HG03039 (cell line): Measurements from ENCODE around the gene TLR6.
"Not testable (repeated sequence)": the region's sequence is repeated elsewhere in the genome, so short reads cannot be mapped to it uniquely, and the experiment has no call there.

Source experiments
- ATAC-seq: cut with Tn5 transposase; IDR thresholded peaks from one replicate; pipeline ENCODE4 v1.9.1; 2021; ENCODE audit warnings: mild to moderate bottlenecking, moderate library complexity; ENCODE audit not compliant: unreplicated experiment

Gene TLR6

DNA sequence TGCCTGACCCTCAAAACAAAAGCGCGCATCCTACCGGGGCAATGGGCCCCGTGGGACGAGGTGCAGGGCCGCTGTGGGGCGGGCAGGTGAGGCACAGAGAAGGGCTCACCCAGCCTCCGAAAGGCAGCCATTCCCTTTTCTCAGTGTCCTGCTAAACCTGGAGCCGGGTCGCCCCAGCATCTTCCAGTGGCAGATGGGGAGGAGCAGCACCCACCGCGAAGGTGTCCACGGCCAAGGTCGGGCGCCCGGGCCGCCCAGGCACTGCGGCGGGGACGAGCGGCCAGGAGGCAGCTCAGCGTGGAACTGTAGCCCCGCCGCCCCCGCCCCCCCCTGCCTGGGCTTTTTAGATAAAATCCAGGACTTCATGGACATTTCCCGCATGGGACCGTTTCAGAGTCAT, 32.9 kb downstream of the TLR6 start:
- no peak for ATAC-seq

DNA sequence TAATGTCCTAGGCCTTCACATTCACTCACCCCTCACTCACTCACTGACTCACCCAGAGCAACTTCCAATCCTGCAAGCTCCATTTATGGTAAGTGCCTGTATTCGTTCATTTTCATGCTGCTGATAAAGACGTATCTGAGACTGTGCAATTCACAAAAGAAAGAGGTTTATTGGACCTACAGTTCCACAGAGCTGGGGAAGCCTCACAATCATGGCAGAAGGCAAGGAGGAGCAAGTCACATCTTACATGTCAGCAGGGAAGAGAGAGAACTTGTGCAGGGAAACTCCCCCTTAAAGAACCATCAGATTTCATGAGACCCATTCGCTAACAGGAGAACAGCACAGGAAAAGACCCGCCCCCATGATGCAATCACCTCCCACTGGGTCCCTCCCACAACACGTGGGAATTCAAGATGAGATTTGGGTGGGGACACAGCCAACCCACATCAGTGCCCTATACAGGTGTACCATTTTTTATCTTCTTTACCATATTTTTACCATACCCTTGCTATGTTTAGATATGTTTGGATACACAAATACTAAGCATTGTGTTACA, 33.8 kb downstream of the TLR6 start:
- no peak for ATAC-seq

DNA sequence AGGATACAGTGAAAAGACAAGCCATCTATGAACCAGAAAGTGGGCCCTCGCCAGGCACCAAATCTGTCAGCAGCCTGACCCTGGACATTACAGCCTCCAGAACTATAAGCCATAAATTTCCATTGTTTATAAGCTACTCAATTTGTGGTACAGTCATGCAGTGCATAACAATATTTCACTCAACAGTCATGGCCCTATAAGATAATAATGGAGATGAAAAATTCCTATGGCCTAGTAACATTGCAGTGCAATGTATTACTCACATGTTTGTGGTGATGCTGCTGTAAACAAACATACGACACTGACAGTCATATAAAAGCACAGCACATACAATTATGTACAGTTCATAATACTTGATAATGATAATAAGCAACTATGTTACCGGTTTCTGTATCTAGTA, 34.9 kb downstream of the TLR6 start:
- ATAC-seq: no peak

DNA sequence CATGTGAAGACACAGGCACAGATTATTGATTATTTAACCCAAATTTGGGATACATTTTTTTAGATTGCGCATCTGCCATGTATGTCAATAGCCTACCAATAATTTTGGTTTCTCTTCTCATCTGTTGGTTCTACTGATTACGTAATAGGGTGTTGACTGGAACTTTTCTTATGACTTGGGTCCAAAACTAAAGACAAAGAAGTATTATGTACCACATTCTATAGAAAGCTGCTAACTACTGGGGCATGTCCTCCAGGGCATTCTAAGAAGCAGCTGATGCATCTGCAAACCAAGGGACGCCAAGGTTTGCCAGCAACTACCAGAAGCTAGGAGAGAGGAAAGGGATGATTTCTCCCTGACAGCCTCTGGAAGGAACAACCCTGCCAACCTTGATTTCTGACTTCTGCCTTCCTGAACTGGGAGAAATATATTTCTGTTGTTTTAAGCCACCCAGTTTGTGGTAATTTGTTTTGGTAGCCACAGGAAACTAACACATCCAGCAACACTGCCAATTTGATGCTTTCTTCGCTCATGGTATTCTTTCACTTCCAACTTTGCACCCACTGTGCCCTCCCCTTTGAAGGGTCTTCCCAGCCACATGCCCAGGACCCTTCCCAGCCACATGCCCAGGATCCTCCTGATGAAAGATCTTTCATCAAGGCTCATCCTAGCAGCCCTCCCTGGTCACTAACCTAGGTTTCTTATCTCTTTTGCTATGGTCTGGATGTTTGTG, 36.1 kb downstream of the TLR6 start:
- ATAC-seq: no peak

DNA sequence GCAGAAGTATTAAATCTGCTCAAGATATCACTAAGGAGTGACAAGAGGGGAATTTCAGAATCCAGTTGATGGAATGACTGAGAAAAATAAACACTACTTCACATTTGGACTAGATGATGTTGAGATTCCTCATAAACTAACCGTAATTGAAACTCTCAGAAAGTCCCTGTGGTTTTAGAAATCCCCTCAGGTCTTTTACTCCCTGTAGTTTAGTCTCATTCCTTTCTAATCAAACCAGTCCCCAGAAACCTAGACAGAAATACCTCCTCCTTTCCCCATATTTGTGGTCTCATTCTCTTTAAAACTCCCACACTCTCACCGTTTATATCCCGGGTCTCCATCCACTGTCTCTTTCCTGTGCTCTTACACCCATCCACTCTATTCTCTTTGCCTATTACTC, 37.0 kb downstream of the TLR6 start:
- no peak for ATAC-seq

DNA sequence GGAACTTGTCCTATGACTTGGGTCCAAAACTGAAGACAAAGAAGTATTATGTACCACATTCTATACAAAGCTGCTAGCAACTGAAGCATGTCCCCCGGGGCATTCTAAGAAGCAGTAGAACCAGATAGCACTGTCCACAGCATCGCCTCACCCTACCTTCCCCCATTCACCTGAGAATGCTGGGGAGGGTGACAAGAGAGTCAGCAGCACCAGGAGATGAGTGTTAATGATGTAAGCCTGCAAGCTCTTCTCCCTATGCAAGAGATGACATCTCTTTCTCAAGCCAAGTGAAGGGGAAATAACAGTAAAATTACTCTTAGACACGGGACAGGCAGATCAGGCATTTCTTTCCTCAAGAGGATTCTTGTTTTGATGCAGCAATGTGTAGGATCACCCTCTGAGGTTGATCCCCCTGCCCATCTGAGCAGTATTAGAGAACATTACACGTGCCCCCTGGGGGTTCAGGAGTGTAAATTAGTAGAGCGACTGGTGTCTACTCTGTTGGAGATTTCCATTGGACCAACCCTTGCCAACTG, 38.1 kb downstream of the TLR6 start:
- ATAC-seq: peak; percentile 40

DNA sequence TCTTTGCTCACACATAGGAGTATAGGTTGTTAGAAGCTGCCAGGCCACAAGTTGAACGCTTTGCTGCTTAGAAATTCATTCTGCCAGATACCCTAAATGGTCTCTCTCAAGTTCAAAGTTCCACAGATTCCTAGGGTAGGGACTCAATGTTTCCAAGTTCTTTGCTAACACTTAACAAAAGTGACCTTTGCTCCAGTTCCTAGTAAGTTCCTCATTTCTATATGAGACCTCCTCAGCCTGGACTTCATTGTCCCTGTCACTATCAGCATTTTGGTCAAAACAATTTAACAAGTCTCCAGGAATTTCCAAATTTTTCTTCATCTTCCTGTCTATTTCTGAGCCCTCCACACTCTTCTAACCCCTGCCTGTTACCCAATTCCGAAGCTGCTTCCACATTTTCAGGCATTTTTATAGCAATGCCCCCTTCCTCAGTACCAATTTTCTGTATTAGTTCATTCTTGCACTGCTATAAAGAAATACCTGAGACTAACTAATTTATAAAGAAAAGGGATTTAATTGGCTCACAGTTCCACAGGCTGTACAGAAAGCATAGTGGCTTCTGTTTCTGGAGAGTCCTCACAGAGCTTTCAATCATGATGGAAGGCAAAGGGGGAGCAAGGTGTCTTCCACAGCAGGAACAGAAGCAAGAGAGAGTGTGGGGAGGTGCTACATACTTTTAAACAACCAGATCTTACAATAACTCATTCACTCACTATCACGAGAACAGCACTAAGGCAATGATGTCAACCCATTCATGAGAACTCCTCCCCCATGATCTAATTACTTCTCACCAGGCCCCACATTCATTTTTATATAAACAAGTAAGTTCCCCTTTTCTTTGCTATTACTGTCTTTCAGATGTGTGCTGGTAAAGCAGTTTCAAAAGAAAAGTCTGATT, 40.5 kb downstream of the TLR6 start:
- ATAC-seq: no peak

DNA sequence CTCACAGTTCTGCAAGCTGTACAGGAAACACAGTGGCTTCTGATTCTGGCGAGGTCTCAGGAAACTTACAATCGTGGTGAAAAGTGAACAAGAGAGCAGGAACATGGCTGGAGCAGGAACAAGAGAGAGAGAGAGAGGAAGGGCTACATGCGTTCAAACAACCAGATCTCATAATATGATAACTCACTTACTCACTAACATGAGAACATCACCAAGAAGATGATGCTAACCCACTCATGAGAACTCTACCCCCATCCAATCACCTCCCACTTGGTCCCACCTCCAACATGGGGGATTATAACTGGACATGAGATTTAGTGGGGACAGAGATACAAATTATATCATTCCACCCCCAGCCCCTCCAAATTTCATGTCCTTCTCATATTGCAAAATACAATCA, 42.2 kb downstream of the TLR6 start:
- ATAC-seq: no peak

DNA sequence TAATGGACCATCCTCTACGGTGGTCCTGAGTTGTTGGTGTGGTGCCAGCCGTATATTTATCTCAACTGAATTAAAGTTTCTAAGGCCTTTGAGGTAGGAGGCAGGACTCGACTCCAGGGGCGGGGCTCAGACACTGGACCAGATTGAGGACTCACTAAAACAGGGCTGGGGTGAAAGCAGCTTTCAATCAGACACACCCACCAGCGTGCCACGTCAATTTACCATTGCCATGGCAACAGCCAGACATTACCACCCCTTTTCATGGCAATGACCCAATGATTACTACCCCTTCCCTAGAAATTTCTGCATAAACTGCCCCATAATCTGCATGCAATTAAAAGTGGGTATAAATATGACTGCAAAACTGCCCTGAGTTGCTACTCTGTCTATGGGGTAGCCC, 45.3 kb downstream of the TLR6 start:
- ATAC-seq: no peak

DNA sequence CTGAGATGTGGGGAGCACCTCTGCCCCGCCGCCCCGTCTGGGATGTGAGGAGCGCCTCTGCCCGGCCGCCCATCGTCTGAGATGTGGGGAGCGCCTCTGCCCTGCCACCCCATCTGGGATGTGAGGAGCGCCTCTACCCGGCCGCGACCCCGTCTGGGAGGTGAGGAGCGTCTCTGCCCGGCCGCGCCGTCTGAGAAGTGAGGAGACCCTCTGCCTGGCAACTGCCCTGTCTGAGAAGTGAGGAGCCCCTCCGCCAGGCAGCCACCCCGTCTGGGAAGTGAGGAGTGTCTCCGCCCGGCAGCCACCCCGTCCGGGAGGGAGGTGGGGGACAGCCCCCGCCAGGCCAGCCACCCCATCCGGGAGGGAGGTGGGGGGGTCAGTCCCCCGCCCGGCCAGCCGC, 49.2 kb downstream of the TLR6 start:
- ATAC-seq: not testable (repeated sequence)

DNA sequence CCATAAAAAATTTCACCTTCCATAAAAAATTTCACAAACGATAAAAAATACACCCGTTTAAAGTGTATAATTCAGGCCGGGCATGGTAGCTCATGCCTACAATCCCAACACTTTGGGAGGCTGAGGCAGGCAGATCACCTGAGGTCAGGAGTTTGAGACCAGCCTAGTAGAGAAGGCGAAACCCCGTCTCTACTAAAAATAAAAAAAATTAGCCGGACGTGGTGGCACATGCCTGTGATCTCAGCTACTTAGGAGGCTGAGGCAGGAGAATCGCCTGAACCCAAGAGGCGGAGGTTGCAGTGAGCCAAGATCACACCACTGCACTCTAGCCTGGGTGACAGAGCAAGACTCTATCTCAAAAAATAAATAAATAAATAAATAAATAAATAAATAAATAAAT, 50.4 kb downstream of the TLR6 start:
- ATAC-seq: not testable (repeated sequence)

DNA sequence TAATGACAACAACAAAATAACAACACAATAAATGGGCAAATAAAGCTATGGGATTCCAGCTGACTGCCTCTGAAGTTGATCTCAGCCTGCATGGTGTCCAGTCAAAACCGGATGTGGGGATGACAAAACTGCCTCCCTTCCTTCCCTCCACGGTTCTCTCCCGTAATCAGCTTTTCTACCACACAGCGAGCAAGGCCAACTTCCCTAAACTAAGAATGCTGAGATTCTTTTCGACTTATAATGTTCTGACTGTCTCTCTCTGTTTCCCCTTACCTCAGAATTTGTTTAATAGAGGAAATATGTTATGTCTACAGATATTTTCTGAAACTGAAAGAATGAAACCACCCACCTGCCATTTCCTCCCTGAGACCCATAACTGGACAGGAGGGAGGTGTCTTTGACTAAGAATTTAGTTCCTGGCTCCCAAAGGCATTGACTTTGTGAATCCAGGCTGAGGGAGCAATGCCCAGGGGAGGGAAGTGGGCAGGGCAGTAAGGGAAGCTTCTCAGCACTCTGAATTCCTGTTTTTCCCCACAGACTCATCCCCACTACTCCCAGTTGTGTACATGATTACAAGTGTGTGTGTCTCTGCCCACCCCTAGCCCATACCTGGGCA, 51.0 kb downstream of the TLR6 start:
- ATAC-seq: peak; percentile 77

DNA sequence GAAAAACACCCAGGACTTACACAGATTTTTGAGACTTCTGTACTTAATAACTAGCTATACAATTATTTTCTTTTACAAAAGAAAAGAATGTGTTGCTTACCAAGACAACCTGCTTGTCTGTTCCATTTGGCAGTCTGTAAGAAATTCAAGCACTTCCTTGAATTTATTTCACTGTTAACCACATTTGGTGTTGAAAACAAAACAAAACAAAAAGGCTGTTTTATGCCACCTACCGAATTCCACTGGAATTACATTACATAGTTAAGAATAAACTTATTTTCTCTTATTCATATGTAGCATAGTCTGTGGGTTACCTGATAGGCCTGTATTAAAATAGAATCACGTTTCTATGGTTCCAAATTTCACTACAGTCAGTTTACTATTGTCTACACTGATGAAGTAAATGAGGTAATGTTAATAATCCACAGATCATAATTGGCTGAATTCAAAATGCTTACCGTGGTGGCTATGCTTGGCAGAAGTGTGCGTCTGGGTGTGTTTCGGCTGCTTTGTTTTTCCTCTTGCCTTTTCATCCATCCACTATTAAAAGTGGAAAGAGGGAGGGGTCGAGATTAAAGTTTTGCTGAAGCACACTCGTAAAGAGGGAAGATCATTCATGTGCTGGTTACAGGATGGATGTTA, 51.8 kb downstream of the TLR6 start, which contains the start of gene TLR1:
TLR1 (minus strand) TSS at position 138 of the 642 bp plus-strand sequence. CDS start 5,960 bp downstream, outside the sequence.
- ATAC-seq: peak; percentile 7

DNA sequence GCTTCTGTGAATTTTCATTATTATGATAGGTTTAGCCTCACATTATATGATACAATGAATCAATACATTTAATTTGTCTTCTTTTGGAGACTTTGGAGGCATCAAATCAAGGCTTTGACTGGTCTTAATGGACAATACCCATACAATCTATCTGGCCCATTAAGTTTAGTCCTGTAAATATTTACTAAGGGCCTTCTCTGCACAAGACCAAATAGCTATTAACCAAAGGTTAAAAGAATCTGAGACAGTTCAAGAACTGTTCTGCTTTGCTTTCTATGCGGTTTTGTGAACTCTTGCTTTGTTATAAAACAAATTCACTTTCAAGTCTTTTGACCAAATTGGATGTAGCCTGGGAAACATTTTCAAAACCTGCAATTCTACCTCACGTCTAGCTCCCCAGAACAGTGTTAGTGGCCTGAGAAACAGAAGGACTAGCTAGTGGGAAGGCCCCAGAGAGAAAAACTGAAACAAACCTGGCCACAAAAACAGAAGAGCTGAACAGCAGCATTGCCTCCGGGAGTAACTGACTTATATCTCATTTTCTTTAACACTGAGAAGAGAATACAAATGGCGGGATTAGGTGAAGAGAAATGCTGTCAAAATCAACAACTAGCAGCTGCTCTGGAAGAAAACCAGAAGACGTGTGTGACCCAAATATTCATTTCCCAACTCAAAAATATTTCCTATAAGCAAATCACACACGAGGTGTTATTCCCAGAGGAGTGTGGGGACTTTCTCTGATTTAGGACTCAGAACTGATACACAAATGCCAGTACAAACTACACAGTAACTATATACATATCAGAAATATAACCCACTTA, 52.6 kb downstream of the TLR6 start:
- peak; percentile 58 for ATAC-seq

DNA sequence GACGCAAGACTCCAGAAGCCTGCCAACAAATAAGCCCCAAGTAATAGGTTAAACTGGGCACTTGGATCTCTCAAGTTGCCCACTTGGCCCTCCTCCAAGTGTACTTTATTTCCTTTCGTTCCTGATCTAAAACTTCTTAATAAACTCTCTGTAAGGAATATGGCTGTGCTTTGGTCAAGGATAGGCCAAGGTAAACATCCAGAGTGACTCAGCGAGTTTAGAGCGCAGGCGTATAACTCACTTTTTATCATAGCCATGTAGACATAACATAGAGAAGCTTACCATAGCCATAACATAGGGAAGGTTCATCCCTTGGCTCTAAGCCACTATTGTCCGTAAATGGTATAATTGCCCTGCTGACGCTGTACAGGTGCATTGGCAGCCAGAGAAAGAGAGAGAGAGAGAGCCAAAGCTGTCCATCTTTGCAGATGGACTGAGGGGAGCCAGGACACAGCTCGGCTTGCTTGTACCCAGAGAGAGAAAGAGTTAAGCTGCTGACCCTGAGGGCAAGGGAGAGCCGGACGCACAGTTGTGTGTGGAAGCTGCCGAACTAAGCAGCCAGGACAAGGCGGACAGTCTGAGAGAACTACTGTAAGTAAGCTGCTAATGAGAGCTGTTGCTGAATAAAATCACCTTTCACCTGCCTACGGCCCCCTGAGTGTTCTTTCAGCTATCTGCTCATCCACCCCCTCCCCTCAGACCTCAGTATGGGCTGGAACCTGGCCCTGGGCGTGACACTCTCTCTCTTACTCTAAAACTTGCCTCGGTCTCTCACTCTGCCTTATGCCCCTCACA, 53.9 kb downstream of the TLR6 start:
- no peak for ATAC-seq

DNA sequence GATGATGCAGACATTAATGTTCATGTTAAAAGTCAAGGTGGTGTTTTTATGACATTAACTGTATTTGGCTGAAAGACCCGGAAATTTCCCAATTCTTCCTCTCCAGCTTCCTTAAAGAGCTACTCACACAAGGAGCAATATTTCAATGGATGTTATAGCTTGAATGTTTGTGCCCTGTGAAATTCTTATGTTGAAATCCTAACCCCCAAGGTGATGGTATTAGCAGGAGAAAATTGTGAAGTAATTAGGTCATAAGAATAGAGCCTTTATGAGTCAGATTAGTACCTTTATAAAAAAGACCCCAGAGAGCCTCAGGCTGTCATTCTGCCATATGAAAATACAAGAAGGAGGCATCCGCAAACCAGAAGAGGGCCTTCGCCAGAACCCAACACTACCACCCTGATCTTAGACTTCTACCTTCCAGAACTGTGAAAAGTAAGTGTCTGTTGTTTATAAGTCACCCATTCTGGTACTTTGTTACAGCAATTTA, 55.6 kb downstream of the TLR6 start:
- ATAC-seq: no peak

DNA sequence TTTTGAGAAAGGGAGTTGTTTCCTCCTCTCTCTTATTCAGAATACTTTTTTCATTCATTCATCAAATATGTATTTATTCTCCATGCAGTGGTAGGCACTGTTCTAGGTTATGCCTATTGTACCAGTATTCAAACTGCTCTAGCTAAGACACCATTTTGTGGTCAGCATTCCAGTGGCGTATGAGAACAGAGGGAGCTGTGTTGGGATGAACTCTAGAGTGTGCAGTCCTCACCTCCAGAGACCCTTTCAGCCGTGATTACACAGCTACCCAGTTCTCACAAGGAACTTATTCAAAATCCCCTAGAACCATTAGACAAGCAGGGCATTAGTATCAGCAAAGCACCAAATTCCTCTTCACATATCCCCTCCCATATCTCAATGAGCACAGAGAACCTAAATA, 56.3 kb downstream of the TLR6 start:
- ATAC-seq: no peak

DNA sequence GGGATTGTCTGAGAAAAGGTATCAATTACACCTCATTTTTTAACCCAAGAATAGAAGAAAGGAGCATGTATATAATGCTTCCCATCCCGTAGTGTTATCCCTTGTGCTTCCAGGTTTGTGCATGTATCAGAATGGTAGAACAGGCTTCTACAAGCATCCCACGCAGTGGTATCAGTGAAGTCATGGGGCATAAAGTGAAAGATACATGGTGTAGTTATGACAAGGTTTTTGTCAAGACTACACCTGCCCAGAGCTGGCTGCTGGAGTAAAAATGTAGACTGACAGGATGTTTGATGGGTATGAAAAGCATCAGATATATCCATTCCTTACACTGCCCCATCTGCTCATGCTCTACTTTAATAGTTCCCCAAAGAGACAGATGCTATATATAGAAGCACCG, 61.5 kb downstream of the TLR6 start:
- ATAC-seq: no peak

DNA sequence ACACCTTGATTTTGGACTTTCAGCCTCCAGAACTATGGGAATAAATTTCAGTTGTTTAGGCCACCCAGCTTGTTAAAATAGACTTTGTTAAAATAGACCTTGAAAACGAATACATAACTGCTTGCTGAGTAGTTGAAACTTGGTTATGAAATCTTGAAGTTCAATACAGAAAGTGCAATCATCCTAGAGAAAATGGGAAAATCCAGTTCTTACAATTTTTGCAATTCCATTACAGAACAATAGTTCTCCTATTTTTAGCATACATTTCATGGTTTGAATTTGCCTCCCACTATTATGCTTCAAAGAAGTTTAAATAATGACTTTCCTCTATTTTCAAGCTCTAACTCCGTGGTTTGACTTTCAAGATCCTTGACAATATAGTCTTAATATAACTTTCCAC, 62.6 kb downstream of the TLR6 start:
- ATAC-seq: no peak
